GM21447 (cell line): ENCODE measurements around the gene CASP14.
"Not testable (repeated sequence)": the region's sequence is repeated elsewhere in the genome, so short reads cannot be mapped to it uniquely, and the experiment has no call there.

ENCODE experiments used
- ATAC-seq: cut with Tn5 transposase; IDR thresholded peaks from one replicate; pipeline ENCODE4 v1.9.1; 2021; ENCODE audit not compliant: unreplicated experiment

Gene CASP14

DNA sequence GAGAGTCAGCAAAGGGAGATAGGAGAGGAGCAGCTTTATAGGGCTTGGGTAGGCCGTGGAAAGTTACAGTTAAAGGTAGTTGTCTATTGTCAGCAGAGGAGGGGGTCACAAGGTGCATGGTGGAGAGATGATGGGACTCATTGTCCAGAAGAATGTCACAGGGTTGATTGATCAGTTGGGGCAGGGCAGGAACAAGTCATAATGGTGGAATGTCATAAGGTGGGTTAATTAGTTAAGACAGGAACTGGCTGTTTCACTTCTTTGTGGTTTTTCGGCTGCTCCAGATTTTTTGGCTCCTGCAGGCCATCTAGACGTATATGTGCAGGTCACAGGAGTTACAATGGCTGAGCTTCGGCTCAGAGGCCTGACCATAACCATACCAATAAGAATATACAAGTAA is 21.1 kb downstream of the CASP14 start:
- not testable (repeated sequence) for ATAC-seq

DNA sequence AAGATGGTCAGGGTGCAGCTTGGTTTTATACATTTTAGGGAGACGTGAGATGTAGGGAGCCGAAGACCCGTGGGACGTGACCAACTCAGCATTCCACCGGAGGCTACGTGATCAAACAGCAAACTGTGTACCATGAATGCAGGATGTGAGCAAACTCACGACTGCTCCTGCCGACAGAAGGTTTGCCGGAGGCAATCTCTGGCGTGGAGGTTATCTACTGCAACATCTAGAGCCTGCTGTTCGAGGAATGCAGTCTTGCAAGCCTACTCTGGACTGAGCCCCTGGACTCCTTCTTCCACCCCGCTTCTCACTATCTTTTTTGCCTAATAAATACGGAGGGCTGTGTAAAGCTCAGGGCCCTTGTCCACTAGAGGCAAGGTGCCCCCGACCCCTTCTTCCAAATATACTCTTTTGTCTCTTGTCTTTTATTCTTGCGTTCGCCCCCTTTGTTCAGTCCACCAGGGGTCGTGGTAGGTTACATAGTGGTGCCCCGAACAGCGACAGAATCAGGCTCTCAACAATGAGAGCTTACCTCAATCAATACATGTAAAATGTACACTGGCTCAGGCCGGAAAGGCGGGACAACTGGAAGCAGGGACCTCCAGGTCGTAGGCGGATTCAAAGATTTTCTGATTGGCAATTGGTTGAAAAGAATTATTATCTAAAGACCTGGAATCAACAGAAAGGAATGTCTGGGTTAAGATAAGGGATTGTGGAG is 23.8 kb downstream of the CASP14 start:
- ATAC-seq = no peak

DNA sequence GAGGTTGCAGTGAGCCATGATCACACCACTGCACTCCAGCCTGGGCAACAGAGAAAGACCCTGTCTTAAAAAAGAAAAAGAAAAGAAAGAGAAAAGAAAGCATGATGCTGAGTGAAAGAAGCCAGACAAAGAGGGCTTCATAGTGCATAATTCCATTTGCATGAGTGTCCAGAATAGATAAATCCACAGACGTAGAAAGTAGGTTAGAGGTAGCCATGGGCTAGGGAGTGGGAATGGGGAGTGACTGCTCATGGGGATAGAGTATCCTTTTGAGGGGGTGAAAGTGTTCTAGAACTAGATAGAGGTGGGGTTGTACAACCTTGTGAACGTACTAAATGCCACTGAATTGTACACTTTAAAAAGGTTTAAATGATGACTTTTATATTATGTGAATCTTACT is 25.1 kb downstream of the CASP14 start:
- ATAC-seq = no peak

DNA sequence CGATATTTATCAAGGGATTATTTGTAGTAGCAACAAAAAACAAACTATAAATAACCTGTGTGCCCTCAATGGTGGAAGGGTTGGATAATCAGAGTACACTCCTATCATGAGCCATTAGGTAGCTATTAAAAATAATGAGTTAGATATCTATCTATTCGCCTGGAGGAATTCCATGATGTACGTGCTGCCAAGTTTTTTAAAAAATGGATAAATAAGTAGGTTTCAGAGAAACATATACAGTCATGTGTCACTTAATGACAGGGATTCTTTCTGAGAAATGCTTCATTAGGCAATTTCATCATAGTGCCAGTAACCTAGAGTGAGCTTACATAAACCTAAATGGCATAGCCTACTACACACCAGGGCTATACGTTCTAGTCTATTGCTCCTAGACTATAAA is 26.5 kb downstream of the CASP14 start:
- no peak for ATAC-seq

DNA sequence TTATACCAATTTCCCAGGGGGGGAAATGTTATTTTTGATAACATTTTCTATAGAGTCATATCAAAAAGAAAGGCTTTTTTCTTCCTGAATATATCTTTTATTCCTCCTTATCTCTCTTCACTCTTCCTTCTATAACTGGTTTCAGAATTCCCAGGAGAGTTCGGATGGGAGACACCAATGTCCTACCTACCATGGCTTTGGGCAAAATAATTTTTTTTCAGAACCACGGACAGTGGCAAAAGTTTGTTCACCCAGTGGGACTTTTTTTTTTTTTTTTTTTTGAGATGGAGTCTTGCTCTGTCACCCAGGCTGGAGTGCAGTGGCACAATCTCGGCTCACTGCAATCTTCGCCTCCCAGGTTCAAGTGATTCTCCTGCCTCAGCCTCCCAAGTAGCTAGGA is 30.7 kb downstream of the CASP14 start:
- not testable (repeated sequence) for ATAC-seq

DNA sequence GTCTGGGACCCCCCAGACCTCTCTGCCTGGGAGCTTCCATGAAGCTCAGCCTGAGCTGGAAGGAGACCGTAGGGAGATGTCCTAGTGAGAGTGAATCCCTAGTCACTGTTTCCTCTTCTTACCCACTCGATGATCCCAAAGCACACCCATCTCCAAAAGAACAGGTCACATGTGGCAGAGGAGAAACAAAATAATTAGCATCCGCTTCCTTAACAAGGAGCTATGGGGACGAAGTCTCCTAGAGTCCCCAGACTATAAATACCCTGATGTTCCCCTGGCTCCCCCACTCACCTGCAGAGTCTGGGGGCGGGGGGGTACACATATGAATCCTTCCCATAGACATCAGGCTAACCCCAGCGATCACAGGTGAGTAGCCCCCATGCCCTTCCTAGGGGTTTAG is 32.6 kb downstream of the CASP14 start, which contains the start of gene OR1I1:
Gene OR1I1, plus strand, starts transcription at position 301 of the 400 bp plus-strand sequence. CDS start 4,855 bp downstream, outside the sequence.
- no peak for ATAC-seq

DNA sequence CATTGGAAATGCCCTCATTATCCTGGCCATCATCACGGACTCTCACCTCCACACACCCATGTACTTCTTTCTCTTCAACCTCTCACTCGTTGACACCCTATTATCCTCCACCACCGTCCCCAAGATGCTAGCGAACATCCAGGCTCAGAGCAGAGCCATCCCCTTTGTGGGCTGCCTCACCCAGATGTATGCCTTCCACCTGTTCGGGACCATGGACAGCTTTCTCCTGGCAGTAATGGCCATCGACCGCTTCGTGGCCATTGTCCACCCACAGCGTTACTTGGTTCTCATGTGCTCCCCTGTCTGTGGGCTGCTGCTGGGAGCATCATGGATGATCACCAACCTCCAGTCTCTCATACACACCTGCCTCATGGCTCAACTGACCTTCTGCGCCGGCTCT is 37.9 kb downstream of the CASP14 start:
- ATAC-seq = no peak

DNA sequence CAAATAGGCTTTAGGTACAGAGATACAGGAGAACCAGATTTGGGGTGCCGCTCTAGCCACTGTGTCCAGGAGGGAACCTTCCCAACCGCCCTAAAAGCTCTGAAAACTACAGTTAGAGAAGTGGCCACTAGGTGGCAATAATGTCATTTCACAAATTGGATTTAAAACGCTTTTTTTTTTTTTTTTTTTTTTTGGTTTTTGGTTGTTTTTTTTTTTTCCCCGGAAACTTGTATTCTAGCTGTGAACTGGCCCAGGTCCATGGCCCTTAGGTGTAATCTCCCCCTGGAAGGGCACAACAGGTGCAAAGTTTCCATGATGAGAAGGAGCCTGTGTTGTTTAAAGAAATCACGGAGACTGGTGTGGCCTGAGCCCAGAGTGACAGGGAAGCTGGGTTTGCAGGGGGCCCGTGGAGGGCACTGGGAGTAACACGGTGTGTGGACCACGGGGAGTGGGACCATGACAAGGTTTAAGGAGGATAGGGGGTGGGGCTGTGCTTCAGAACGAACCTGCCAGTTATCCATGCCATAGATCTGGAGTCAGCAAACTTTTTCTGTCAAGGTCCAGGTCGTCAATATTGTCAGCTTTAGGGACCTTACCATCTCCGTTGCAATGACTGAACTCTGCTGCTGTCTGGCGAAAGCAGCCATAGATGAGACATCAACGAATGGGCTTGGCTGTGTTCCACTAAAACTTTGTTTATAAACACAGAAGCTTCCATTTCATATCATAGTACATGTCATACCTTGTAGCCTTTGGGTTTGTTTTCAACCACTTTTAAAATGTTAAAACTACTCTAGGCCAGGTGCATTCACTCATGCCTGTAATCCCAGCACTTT is 42.9 kb downstream of the CASP14 start:
- ATAC-seq = no peak

DNA sequence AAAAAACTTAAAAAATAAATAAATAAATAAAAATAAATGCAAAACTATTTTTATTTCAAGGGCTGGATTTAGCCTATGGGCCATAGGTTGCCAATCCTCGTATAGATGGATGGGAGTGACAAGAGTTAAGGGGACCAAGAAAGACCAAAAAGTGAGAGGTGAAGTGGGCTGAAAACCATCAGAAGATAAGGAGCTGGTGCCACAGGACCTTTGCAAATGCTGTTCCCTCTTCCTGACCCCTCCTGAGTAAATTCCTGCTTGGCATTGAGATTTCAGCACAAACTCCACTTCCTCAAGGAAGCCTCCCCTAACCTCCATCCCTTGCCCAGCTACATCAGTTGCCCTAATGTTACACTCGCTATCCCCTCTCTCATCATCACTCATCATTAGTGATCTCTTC is 43.7 kb downstream of the CASP14 start:
- no peak for ATAC-seq

DNA sequence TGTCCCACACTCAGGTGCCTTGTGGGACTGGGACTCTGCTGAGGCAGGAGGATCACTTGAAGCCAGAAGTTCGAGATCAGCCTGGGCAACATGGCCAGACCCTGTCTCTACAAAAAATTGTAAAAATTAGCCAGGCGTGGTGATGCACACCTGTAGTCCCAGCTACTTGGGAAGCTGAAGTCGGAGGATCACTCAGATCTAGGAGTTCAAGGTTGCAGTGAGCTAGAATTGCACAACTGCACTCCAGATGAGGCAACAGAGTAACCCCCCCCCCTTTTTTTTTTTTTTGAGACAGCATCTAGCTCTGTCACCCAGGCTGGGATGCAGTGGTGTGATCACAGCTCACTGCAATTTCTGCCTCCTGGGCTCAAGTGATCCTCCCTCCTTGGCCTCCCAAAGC is 46.9 kb downstream of the CASP14 start:
- no peak for ATAC-seq

DNA sequence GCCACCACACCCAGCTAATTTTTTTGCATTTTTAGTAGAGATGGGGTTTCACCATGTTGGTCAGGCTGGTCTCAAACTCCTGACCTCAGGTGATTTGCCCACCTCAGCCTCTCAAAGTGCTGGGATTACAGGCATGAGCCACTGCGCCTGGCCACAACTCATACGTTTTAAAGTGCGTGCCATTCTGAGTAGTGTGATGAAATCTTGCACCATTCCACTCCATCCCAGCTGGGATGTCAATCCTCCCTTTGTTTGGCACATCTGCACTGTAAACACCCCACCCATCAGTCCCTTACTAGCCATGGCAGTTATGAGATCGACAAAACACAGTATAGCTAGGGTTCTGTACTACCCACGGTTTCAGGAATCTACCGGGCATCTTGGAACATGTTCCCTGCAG is 48.7 kb downstream of the CASP14 start:
- not testable (repeated sequence) for ATAC-seq

DNA sequence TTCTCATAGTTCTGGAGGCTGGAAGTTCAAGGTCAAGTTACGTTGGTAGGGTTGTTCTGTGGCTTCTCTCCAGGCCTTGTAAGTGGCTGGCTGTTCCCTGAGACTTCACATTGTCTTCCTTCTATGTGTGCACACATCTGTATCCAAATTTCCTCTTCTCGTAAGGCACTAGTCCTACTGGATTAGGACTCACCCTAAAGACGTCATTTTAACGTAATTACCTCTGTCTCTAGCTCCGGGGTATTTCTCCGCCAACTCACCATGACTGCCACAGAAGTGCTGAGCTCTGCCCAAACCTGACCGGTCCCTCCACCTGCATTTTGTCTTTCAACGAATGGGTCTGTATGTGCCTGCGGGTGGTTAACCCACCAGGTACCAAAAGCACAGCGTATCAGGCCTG is 49.2 kb downstream of the CASP14 start:
- ATAC-seq = no peak

DNA sequence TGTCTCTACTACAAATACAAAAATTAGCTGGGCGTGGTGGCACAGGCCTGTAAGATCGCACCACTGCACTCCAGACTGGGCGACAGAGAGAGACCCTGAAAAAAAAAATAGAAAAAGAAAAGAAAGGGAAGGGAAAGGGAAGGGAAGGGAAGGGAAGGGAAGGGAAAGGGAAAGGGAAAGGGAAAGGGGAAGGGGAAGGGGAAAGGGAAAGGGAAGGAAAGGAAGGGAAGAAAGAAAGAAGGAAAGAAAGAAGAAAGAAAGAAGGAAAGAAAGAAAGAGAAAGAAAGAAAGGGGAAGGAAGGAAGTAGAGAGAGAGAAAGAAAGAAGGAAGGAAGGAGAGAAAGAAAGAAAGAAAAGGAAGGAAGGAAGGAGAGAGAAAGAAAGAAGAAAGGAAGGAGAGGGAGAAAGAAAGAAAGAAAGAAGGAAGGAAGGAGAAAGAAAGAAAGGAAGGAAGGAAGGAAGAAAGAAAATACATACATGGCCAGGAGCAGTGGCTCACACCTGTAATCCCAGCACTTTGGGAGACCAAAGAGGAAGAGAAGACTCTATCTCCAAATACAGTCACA is 49.8 kb downstream of the CASP14 start:
- no peak for ATAC-seq

DNA sequence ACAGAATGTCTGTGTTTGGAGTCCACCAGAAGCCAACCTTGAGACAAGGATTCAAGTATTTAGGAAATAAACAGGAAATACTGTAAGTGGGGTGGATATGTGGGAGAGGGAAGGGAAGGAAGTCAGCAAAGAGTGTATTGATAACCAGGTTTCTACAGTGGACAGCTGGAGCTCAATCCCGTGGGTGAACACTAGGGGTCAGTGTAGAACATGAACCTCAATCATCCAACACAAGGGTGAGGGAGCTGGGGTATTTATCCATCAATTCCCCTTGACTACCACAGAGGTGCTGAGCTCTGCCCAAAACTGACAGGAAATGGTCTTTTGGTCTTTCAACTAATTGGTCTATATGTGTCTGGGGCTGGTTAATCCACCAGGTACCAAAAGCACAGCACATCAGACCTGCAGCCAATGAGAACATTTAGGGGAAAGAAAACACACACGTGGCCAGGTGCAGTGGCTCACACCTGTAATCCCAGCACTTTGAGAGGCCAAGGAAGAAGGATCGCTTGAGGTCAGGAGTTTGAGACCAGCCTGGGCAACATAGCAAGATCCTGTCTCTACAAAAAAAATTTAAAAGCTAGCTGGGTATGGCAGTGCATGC is 52.3 kb downstream of the CASP14 start:
- no peak for ATAC-seq

DNA sequence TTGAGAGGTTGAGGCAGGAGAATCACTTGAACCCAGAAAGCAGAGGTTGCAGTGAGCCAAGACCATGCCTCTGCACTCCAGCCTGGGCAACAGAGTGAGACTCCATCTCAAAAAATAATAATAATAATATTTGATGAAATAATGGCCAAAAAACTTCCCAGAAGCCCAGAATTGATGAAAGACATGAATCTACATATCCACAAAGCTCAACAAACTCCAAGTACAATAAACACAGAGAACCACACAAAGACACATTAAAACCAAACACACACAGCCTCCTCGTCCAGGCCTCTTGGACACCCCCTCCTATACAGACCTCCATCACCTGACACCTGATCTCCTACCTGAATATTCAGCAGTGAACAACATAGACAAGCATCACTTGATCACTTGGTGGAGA is 54.7 kb downstream of the CASP14 start:
- no peak for ATAC-seq

DNA sequence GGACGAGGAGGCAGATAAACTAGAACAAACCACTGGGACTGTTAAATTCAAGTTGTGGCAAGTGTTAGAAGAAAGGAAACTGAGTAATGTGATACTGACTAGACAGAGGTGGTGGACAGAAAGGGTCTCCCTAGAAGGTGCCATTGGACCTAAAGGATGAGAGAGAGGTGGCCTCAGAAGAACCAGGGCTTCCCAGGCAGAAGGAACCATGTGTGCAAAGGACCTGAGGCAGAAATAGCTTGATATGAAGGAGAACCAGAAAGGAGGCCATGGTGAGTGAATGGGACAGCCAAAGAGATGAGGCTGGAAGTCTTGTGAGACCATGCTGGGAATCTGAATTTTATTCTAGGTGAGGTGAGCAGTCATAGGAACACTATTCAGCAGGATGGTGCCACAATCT is 55.1 kb downstream of the CASP14 start:
- no peak for ATAC-seq

DNA sequence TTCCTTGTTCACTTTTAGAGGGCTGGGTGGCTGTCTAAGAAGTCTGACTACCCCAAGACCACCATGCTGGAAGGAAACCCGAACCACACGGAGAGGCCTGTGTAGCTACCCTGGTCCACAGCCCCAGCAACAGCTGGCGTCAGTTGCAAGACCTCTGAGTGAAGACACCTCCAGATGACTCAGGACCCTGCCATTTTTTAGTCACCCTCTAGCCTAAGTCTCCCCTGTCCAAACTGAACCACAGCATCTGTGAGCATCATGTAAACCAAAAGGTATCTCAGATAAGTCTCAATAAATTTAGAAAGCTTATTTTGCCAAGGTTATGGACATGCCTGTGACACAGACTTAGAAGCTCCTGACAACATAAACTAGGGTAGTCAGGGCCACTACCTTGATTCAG is 55.8 kb downstream of the CASP14 start:
- ATAC-seq = no peak

DNA sequence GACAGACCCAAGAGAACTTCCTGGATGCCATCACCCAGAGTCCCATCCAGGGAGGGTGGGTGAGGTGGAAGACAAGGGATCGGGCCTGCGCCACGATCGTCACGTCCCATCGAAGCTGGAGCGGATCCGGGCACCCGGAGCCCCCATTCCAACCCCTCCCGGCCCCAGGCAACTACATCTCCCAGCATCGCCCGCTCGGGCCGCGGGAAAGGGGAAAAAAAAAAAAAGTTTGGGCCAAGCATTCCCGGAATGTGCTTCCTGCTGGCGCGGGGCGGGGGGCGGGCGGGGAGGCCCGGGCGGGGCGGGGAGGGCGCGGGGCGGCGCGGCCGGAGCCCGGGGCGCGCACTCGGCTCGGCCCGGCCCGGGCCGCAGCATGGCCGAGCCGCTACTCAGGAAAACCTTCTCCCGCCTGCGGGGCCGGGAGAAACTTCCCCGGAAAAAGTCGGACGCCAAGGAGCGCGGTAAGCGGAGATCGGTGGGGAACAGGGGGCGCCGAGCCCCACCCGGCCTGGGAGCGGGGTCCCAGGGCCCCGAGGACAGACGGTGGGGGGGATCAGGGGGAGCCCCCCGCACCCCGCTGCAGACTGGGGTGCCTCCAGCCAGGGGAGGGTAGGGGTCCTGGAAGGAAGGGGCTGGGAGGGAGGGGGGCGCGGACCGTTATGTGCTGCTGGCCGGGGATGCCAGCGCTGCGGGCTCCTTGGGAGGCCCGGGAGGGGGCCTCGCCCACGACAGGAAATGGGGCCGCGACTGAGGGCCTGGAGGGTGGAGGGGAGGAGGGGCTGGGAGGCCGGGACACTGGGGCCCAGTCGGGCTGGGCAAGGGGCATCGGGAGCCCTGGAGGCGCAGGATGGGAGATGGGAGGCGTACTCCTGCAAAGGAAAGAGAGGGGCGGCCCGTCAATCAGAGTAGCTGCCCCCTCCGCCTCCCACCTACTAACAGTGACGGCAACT is 58.1 kb downstream of the CASP14 start, which contains the start of gene SYDE1:
Gene SYDE1, plus strand, starts transcription at position 341 of the 950 bp plus-strand sequence. Its CDS starts 33 bp downstream, at position 374.
- no peak for ATAC-seq
